Suppressor macrophage treated with lipopolysaccharide for 4 hours (primary cell): ENCODE data around the gene METTL24.
"Not testable (repeated sequence)": the region's sequence is repeated elsewhere in the genome, so short reads cannot be mapped to it uniquely, and the experiment has no call there.

Experiments
- DNase-seq: peaks from one replicate; pipeline ENCODE4 v3.0.0-alpha.2; 2020

METTL24 gene

GRCh38 chr6:110359556-110359955 is 1.4 kb upstream of the METTL24 start:
- no peak for DNase-seq

- no peak for DNase-seq
Observed at GRCh38 chr6:110358553-110359160, 508 bp upstream of the METTL24 start.

GRCh38 chr6:110357298-110357663 is 868 bp downstream of the METTL24 start:
- DNase-seq, result peak; percentile 14

GRCh38 chr6:110356778-110357177 is 1.4 kb downstream of the METTL24 start:
- DNase-seq, result no peak

- DNase-seq, result no peak
Observed at GRCh38 chr6:110355727-110356126, 2.4 kb downstream of the METTL24 start.

GRCh38 chr6:110355022-110355421 is 3.1 kb downstream of the METTL24 start:
- DNase-seq, result no peak

GRCh38 chr6:110354153-110354552 is 4.0 kb downstream of the METTL24 start:
- no peak for DNase-seq

GRCh38 chr6:110353457-110354001 is 4.6 kb downstream of the METTL24 start:
- DNase-seq, result no peak

GRCh38 chr6:110352563-110353262 is 5.4 kb downstream of the METTL24 start:
- no peak for DNase-seq

- DNase-seq, result no peak
Observed at GRCh38 chr6:110351986-110352385, 6.2 kb downstream of the METTL24 start.

- DNase-seq, result no peak
Observed at GRCh38 chr6:110351546-110351945, 6.6 kb downstream of the METTL24 start.

- DNase-seq, result not testable (repeated sequence)
Observed at GRCh38 chr6:110350593-110350992, 7.6 kb downstream of the METTL24 start.

GRCh38 chr6:110348961-110349690 is 9.0 kb downstream of the METTL24 start:
- DNase-seq, result no peak

GRCh38 chr6:110345025-110345424 is 13.1 kb downstream of the METTL24 start:
- no peak for DNase-seq

GRCh38 chr6:110342759-110343158 is 15.4 kb downstream of the METTL24 start:
- no peak for DNase-seq

- DNase-seq, result no peak
Observed at GRCh38 chr6:110341663-110342596, 16.2 kb downstream of the METTL24 start.

- no peak for DNase-seq
Observed at GRCh38 chr6:110341067-110341466, 17.1 kb downstream of the METTL24 start.

GRCh38 chr6:110340392-110340965 is 17.7 kb downstream of the METTL24 start:
- no peak for DNase-seq

GRCh38 chr6:110338820-110339470 is 19.2 kb downstream of the METTL24 start:
- DNase-seq, result no peak

- DNase-seq, result peak; percentile 23
Observed at GRCh38 chr6:110337486-110337885, 20.7 kb downstream of the METTL24 start.

GRCh38 chr6:110334423-110335180 is 23.5 kb downstream of the METTL24 start:
- DNase-seq, result no peak
